GM19099 (cell line): Measurements from ENCODE around the gene LRRC74A.

Experiments
- POLR2A ChIP-seq: IDR thresholded peaks from 3 replicates; pipeline ENCODE4 v1.6.1; 2011; ENCODE audit warnings: low read depth; ENCODE audit not compliant: insufficient read length; ENCODE audit errors: extremely low read depth

Gene LRRC74A

GRCh38 chr14:76918782-76919394 lies 92.7 kb downstream of the LRRC74A start:
- TF ChIP-seq POLR2A, result no peak
